ENCODE results near the gene HBA2. TPM values are rescaled to one million over a fixed set of nuclear protein-coding genes. Genes with fewer than 3 reads are reported as not detected.
A peak's percentile ranks its signal among the peaks of the same experiment; 100 is the strongest.

The HBA2 gene
- total and polyA plus RNA-seq, 9 of the 15 experiments (the other 6 are each of a cell fraction or from before 2014, with no cell fraction given) = 40.4 to 853 (median 286) TPM

DNA sequence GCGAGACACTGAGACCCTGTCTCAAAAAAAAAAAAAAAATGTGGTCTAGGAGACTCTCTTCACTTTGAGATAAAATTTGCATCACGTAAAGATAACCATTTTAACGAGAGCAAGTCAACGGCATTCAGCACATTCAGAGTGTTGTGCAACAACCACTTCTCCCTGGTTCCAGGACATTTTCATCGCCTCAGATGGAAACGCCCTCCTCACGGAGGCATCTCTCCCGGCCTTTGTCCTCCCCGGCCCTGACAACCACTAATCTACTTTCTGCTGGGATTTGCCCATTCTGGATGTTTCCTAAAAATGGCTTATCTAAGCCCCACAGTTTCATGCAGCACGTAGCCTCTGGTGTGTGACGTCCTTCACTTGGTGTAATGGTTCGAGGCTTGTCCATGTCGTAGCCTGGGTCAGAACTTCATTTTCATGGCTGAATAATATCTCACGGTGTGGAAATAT is 27.9 kb upstream of the HBA2 start (continued):
- TF ChIP-seq, protein P1, sequence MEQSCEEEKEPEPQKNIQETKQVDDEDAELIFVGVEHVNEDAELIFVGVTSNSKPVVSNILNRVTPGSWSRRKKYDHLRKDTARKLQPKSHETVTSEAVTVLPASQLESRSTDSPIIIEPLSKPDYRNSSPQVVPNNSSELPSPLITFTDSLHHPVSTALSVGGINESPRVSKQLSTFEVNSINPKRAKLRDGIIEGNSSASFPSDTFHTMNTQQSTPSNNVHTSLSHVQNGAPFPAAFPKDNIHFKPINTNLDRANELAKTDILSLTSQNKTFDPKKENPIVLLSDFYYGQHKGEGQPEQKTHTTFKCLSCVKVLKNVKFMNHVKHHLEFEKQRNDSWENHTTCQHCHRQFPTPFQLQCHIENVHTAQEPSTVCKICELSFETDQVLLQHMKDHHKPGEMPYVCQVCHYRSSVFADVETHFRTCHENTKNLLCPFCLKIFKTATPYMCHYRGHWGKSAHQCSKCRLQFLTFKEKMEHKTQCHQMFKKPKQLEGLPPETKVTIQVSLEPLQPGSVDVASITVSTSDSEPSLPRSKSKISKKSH (CRISPR knock-in tag; IDR thresholded peaks at IDR 0.05) = no peak
- TF ChIP-seq PHB (CRISPR knock-in tag; IDR thresholded peaks at IDR 0.05) (no peak), NR2C1 (IDR thresholded peaks at IDR 0.05) (no peak), NR2C1 (tag; IDR thresholded peaks at IDR 0.05) (no peak), TGIF2 (CRISPR knock-in tag; IDR thresholded peaks at IDR 0.05) (no peak), SUPT5H (IDR thresholded peaks at IDR 0.05) (no peak), ZNF586 (CRISPR knock-in tag; conservative IDR thresholded peaks at IDR 0.05) (no peak), TAF7 (tag; IDR thresholded peaks at IDR 0.05) (no peak), CREBBP (IDR thresholded peaks at IDR 0.05; ENCODE audit: low read depth, low read length) (no peak), PCBP2 (IDR thresholded peaks at IDR 0.05; ENCODE audit: low read depth, low read length, poor library complexity, severe bottlenecking) (no peak), MAFF (IDR thresholded peaks at IDR 0.05; ENCODE audit: low read length) (no peak), GABPB2 (CRISPR knock-in tag; conservative IDR thresholded peaks at IDR 0.05) (no peak), SOX6 (IDR thresholded peaks at IDR 0.05) (peak; percentile 68), SRSF1 (IDR thresholded peaks at IDR 0.05; ENCODE audit: low read depth, low read length) (no peak), COPS2 (conservative IDR thresholded peaks at IDR 0.05) (no peak), POLR2AphosphoS2 (IDR thresholded peaks at IDR 0.05; ENCODE audit: low read length) (no peak), ZNF3 (CRISPR knock-in tag; IDR thresholded peaks at IDR 0.05) (no peak), ESRRA (IDR thresholded peaks at IDR 0.05; ENCODE audit: borderline replicate concordance, low read depth) (no peak; the same call in 1 of the 2 replicates), ZNF133 (CRISPR knock-in tag; IDR thresholded peaks at IDR 0.05) (no peak)
- TF ChIP-seq, protein P2, sequence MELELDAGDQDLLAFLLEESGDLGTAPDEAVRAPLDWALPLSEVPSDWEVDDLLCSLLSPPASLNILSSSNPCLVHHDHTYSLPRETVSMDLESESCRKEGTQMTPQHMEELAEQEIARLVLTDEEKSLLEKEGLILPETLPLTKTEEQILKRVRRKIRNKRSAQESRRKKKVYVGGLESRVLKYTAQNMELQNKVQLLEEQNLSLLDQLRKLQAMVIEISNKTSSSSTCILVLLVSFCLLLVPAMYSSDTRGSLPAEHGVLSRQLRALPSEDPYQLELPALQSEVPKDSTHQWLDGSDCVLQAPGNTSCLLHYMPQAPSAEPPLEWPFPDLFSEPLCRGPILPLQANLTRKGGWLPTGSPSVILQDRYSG (tag; conservative IDR thresholded peaks at IDR 0.05; ENCODE audit: low read depth) = 0 out of 2 replicates have a peak, but pooled peaks have one; percentile 33
- TF ChIP-seq, protein P3, sequence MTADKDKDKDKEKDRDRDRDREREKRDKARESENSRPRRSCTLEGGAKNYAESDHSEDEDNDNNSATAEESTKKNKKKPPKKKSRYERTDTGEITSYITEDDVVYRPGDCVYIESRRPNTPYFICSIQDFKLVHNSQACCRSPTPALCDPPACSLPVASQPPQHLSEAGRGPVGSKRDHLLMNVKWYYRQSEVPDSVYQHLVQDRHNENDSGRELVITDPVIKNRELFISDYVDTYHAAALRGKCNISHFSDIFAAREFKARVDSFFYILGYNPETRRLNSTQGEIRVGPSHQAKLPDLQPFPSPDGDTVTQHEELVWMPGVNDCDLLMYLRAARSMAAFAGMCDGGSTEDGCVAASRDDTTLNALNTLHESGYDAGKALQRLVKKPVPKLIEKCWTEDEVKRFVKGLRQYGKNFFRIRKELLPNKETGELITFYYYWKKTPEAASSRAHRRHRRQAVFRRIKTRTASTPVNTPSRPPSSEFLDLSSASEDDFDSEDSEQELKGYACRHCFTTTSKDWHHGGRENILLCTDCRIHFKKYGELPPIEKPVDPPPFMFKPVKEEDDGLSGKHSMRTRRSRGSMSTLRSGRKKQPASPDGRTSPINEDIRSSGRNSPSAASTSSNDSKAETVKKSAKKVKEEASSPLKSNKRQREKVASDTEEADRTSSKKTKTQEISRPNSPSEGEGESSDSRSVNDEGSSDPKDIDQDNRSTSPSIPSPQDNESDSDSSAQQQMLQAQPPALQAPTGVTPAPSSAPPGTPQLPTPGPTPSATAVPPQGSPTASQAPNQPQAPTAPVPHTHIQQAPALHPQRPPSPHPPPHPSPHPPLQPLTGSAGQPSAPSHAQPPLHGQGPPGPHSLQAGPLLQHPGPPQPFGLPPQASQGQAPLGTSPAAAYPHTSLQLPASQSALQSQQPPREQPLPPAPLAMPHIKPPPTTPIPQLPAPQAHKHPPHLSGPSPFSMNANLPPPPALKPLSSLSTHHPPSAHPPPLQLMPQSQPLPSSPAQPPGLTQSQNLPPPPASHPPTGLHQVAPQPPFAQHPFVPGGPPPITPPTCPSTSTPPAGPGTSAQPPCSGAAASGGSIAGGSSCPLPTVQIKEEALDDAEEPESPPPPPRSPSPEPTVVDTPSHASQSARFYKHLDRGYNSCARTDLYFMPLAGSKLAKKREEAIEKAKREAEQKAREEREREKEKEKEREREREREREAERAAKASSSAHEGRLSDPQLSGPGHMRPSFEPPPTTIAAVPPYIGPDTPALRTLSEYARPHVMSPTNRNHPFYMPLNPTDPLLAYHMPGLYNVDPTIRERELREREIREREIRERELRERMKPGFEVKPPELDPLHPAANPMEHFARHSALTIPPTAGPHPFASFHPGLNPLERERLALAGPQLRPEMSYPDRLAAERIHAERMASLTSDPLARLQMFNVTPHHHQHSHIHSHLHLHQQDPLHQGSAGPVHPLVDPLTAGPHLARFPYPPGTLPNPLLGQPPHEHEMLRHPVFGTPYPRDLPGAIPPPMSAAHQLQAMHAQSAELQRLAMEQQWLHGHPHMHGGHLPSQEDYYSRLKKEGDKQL (CRISPR knock-in tag; IDR thresholded peaks at IDR 0.05; ENCODE audit: borderline replicate concordance) = no peak
- TF ChIP-seq, protein P4, sequence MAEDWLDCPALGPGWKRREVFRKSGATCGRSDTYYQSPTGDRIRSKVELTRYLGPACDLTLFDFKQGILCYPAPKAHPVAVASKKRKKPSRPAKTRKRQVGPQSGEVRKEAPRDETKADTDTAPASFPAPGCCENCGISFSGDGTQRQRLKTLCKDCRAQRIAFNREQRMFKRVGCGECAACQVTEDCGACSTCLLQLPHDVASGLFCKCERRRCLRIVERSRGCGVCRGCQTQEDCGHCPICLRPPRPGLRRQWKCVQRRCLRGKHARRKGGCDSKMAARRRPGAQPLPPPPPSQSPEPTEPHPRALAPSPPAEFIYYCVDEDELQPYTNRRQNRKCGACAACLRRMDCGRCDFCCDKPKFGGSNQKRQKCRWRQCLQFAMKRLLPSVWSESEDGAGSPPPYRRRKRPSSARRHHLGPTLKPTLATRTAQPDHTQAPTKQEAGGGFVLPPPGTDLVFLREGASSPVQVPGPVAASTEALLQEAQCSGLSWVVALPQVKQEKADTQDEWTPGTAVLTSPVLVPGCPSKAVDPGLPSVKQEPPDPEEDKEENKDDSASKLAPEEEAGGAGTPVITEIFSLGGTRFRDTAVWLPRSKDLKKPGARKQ (CRISPR knock-in tag; IDR thresholded peaks at IDR 0.05) = no peak
